NCI-H2196 treated with DMSO at 0.1 percent for 48 hours (cell line): Measurements from ENCODE around the gene THY1.
"Not testable (repeated sequence)": the region's sequence is repeated elsewhere in the genome, so short reads cannot be mapped to it uniquely, and the experiment has no call there.

Experiments used
- DNase-seq: peaks from one replicate; lab custom pipeline; 2025; ENCODE audit not compliant: unreplicated experiment; lab: John Stamatoyannopoulos, UW

The THY1 gene

DNA sequence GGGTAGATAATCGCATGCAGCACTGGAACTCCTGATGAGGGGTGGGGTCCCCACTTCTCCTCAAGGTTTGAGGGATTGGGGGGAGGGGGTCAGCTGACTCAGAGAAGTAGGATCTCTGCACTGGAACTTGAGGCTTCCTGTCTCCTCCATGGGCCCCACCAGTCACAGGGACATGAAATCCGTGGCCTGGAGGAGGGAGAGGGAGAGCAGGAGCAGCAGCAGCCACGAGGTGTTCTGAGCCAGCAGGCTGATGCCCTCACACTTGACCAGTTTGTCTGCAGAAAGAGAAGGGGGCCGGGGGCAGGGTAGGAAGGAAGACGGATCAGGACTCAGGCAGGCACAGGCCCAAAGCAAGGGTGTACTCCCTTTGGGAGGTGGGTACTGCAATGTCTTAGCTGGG is 3.7 kb downstream of the THY1 start:
- DNase-seq, result no peak

DNA sequence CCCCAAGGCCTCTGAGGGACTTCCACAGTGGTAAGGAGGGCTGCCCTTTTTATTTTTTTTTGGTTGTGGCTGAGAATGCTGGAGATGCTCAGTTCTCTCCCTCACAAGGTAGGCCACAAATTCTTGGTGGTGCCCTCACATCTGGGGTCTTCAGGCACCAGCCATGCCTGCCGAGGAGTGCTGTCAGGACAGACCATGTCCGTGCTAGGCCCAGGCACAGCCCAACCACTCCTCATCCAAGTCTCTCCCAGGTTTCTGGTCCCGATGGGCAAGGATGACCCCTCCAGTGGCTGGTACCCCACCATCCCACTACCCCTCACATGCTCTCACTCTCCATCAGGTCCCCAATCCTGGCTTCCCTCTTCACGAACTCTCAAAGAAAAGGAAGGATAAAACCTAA is 4.2 kb downstream of the THY1 start:
- DNase-seq, result no peak

DNA sequence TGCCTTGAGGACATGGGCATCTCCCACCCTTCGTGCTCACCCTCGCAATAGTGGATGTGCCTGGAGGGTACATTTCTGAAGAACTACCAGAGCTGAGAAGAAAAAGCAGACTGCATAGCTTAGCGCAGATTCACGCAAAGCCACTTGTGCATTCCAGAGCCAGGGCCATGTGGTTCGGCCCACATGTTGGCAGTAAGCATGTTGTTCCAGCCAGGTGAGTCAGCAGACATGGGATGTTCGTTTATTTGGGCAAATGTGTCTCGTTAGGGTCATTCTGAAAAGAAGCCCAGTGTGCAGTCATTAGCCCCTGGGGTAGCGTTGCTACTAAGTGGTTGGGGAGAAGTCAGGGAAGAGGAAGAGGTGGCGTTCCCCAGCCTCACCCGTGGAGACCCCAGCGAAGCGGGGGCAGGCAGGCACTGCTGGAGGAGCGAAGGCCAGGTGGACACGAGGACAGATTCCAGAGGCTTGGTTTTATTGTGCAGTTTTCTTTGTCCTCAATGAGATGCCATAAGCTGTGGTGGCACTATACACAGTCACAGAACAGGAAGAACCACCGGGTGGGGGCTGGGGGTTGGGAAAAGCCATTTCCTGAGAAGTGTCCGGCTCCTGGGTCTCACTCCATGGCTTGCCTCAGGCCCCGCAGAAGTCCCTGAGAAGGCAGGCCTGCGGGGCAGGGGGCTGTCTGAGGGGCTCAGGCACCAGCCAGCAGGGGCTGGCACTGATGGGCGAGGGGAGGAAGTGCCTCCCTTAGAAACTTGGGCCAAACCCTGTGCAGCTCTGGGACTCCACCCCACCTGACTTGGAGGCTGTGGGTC is 5.0 kb downstream of the THY1 start:
- DNase-seq, result no peak

DNA sequence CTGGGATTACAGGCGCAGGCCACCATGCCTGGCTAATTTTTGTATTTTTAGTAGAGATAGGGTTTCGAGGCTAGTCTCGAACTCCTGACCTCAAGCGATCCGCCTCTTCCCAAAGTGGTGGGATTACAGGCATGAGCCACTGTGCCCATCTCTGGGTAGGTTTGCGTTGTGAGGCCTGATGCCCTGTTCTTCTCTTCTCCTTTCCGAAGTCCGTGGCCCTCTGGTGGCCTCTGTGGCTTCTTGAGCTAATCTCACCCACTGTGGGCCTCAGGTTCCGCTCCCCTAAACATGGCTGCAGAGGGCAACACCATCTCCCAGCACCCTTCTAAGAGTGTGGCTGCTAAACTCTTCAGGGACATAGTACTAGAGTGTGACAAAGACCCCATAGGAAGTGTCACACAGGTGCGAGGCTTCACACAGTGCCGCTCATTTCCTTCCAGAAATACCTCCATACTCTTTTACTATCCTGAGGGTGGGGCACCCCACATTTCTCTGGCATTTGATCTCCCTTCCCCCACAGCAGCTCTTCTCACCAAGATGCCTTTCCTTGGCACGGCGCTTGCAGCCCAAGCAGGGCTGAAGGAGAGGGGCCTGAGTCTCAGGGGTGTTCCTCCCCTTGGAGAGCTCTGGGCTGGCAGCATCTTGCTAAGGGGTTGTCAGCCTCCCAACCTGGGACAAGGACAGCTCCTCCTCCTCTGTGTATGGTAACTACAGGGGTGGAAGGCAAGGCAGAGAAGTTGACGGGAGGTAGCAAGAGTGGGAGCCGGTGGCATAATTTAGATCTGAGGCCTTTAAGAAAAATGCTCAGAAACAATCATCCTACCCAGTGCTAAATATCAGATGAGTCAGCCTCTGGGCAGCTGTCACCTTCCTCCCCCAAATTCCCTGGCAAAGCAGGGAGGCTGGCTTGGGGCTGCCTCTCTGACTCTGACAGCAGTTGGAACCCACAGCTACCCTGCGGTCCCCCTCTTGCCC is 6.1 kb downstream of the THY1 start:
- DNase-seq, result no peak

DNA sequence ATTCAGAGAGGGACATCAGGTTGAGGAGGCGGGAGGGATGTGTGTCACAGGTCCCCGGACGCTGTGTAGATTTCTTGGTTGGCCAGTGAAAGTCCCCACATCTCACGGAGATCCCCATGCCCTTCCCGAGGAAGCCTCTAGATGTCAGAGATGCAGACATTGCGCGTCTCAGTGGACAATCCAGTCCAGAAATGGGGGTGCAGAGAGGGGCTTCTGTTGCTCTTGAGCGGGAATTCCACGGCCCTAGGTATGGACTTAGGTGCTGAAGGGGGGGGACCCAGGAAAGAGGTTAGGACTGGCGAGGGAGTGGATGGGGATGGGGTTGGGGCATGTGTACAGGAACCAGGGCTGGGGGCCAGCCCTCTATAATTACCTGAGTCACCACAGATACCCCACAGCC is 7.0 kb downstream of the THY1 start:
- no peak for DNase-seq

DNA sequence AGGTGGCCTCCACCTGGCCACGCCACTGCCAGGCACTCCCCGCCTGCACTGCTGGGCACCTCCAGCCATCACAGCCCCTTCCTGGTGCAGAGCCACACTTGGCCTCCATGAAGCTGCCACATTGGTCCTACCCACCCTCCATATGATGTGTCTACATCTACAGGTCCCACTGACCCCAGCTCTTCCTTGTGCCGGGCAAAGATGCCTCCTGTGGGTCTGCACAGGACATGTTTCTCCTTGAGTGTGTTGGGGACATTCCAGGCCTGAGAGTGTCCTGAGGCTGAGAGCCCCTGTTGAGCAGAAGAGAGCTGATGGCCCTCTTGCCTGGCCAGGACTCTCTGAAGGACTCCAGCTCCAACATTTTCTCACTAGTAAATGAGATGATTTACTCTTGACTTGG is 7.5 kb downstream of the THY1 start:
- DNase-seq, result no peak

DNA sequence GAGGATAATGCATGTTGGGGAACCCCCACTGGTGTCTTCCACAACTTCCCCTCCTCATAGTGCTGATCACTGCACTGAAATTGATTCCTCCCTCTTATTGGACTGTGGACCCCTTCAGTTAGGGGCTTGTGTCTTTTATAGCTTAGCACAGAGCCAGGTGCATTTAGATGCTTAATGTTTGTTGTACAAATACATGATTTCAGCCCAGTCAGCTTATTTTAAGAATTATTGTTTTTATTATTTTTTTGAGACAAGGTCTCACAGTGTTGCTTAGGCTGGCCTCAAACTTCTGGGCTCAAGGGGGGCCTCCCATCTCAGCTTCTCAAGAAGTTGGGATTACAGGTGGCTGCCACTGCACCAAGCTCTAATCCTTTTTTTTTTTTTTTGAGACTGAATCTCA is 8.2 kb downstream of the THY1 start:
- no peak for DNase-seq

DNA sequence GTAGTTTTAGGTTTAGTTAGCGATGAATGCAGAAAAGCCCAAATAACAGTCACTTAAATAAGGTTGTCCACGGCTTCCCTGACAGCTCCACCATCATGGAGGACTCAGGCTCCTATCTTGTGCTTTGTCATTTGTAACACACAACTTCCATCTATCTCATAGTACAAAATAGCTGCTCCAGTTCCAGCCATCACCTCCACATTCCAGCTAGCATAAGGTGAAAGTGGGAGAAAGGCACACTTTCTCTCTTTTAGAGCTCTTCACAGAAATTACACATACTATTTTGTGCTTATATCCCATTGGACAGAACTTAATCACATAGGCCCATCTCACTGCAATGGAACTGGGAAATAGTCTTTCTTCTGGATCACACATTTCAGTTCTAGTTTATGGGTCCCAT is 8.7 kb downstream of the THY1 start:
- DNase-seq, result no peak

DNA sequence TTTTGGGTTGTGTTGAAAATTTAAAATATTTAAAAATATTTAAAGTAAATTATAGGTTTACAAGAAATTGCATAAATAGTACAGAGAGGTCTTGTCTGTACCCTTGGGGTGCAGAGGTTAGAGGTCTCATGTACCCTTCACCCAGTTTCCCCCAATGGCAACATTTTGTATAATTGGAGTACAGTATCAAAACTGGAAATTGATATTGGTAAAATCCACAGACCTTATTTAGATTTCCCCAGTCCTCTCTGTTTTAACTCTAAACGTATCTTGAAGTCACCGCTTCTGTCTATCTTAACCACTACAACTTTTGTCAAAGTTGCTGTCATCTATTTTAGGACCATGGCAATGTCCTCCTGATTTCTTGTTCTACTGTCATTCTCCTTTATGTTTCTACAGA is 10.9 kb downstream of the THY1 start:
- DNase-seq, result no peak

DNA sequence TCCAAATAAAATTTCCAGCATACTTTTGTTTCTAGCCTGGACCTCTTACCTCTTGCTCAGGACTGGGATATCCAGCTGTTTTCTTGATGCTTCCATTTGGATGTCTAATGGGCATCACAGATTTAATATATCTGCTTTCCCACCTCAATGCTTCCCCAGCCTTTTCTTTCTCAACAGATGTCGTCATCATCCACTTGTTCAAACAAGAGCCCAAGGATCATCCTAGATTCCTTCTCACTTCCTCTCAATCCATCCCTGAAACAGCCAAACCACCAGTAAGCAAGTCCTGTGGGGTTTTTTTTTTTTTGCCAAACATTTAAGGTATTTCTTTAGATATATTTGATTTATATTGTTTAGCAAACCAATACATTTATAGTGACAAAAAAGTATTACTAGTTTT is 12.5 kb downstream of the THY1 start:
- DNase-seq, result no peak

DNA sequence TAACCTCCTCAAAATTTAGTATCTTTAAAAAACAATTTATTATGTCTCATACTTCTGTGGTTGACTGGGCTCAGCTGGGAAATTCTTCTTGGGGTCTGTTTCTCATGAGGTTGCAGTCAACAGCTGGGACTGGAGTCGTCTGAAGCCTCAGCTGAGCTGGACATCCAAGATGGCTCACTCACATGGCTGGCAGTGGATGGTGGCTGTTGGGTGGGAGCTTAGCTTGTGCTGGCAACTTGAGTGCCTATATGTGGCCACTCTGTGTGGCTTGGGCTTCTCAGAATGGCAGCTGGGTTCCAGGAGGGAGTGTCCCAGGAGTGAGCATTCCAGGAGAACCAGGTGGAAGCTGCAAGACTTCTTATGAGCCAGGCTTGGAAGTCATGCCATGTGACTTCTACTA is 13.2 kb downstream of the THY1 start:
- no peak for DNase-seq

DNA sequence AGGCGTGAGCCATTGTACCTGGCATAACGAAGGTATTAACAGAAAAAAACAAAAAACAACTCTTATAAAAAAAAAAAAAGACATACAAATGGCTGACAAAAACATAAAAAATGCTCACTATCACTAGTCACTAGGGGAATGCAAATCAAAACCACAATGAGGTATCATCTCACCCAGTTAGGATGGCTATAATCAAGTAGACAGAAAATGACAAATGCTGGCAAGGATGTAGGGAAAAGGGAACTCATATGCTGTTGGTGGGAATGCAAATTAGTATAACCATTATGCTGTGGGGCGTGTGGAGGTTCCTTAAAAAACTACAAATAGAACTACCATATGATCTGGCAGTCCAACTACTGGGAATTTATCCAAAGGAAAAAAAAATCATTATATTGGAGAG is 17.0 kb downstream of the THY1 start:
- DNase-seq, result no peak

DNA sequence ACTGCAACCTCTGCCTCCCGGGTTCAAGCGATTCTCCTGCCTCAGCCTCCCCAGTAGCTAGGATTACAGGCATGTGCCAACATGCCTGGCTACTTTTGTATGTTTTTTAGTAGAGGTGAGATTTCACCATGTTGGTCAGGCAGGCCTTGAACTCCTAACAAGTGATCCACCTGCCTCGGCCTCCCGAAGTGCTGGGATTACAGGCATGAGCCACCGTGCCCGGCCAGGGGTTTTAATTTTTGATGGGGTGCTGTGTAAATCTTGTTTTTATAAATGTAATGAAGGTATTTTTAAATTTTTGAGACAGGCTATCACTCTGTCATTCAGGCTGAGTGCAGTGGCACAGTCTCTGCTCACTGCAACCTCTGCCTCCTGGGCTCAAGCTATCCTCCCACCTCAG is 17.5 kb downstream of the THY1 start:
- DNase-seq, result not testable (repeated sequence)

DNA sequence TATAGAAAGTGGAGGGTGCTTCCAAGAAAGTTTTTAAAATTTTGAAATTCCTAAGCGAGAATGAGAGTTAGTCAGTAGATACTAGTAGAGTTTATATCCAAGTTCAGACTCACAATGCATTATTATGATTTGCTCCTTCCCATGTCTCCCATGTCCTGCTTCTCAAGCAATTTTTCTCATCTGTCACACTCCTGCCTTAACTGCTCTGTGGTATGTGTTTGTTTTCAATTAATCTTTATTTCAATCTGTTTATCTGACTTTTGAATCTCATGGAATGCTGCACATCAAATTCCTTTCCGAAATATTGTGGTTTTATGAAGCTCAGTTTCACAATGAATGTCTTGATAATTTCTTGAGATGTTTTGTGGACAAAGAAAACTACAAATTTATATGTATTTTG is 18.1 kb downstream of the THY1 start:
- no peak for DNase-seq

DNA sequence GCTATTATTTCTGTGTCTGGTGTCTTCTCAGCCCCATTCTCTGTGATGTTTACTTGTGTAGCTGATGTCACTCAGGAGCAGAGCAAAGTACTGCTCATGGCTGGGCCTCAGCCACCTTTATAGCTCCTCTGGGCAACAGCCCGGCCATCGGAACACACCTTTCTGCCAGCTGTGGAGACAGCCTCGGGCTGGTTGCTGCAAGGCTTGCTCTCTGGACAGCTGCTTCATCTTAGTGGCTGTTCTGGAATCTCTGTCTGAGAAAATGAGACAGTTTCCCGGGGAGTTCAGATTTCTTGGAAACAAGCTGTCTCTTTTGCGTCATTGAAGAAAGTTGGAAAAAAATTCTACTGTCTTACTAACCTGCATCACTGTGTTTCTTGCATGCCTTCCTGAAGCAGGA is 20.0 kb downstream of the THY1 start:
- no peak for DNase-seq

DNA sequence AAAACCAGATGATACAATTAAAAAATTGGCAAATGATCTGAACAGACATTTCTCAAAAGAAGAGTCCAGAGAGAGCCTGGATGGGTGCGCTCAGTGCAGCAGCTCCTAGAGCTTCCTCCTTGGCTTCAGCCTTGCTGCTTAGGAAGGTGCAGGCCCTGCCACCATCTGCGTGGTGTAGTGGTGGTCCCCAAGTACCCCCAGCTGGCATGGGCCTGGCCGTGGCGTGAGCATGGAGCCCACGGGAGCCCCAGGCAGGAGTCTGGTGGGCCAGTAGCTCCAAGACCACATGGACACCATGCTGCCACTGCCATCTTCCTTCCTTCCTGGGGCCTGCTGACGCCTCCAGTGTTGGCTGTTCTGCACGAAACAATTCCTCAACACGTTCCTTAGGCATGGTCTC is 20.5 kb downstream of the THY1 start:
- DNase-seq, result no peak

DNA sequence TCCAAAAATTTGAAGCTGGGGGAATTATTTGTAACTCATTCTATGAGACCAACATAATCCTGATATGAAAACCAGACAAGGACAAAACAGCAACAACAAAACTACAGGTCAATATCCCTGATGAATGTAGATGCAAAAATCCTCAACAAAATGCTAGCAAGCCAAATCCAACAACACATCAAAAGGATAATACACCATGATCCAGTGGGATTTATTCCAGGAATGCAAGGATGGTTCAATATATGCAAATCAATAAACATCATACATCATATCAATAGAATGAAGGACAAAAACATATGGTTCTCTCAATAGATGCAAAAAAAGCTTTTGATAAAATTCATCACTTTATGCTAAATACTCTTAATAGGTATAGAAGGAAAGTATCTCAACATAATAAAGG is 22.1 kb downstream of the THY1 start:
- DNase-seq, result no peak

DNA sequence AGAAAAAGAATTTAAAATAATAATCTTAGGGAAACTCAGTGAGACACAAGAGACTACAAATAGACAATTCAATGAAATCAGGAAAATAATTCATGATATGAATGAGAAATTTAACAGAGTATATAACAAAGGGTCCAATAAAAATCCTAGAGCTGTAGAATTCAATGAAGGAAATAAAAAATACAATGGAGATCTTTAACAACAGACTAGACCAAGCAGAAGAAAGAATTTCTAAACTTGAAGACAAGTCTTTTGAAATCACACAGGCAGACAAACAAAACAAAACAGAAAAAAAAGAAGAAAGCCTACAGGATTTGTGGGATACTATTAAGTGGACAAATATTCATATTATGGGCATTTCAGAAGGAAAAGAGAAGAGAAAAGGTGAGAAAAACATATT is 25.2 kb downstream of the THY1 start:
- no peak for DNase-seq

DNA sequence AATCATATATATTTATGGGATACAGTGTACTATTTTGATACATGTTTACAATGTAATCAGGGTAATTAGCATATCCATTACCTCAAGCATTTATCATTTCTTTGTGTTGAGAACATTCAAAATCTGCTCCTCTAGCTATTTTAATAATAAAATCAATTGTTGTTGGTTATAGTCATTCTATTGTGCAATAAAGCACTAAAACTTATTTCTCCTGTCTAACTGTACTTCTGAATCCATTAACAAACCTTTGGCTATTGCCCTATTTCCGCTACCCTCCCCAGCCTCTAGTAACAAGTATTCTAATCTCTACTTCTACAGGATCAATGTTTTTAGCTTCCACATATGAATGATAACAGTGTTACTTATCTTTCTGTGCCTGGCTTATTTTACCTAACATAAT is 26.1 kb downstream of the THY1 start:
- DNase-seq, result no peak

DNA sequence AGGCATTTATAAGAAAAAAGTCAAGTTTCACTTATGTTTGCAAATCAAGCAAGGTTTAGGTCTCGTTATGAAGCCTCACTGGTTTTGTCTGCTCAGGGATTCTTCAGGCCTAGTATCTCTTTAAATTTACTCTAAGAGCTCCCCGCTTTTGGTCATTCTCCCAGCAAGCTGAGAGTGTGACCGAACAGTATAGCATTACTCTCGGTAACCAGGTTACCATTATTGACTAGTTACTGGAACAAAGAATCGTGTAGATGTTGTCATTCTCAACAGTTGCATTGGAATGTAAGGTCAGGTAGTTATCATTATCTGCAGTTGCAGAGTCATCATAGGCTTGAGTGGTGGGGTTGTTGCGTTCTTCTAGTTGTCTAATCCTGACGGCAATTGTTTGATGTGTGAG is 31.7 kb downstream of the THY1 start:
- no peak for DNase-seq

DNA sequence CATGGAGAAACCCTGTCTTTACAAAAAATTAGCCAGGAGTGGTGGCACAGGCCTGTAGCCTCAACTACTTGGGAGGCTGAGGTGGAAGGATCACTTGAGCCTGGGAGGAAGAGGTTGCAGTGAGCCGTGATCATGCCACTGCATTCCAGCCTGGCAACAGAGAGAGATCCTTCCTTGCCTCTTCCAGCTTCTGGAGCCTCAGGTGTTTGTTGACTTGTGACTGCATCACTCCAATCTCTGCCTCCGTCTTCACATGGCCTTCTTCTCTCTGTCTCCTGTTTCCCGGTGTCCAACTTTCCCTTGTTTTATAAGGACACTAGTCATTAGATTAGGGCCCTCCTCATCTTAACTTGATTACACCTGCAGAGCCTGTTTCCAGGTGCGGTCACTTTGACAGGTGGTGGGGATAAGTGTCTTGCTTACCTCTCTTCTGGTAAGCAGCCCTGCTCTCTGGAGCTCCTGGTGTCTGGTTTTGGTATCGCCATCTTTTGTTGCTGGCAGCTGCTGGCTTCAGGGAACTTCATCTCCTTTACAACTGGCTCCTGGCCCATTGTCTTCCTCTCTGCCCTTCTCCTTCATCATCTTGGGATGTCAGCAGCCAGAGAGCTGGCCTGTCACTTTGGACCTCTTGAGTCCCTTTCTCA is 33.2 kb downstream of the THY1 start:
- DNase-seq, result no peak

DNA sequence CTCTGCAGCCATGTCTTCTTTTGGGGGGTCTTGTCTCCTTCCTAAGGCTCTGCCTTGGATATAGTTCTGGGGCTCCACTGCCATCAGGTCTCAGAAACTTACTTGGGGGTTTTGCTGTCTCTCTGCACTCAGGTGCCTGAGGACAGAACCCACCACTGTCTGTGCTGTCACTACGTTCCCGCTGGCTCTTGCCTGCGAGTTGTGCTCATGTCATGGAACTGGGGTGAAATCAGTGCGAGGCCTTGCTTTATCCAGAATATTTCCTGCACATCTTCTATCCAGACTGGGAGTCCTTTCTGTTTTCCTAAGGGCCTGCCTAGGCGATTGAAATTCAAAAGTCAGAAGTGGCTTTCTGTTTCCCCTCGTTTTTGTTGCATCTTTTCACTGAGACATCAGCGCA is 34.9 kb downstream of the THY1 start:
- no peak for DNase-seq
